Keratinocyte (primary cell): Measurements from ENCODE around the gene RIOK2.

Experiments
- EZH2 ChIP-seq: IDR thresholded peaks from one replicate; pipeline ENCODE4 v1.6.1; 2012; ENCODE audit warnings: inconsistent platforms, mild to moderate bottlenecking, low read length, moderate library complexity
- TF ChIP-seq, protein P1 (sequence below), 3 experiments: IDR thresholded peaks in 1 of 3; conservative IDR thresholded peaks in 1 of 3; optimal IDR thresholded peaks in 1 of 3; 2 replicates in 2 of 3; 3 replicates in 1 of 3; pipeline versions ENCODE3 to v1.5.1; 2011; ENCODE audit warnings: low read length in 3 of 3, mild to moderate bottlenecking in 3 of 3, moderate library complexity in 2 of 3, control low read depth in 1 of 3, inconsistent platforms in 1 of 3; ENCODE audit not compliant: insufficient read depth in 2 of 3; ENCODE audit errors: extremely low read depth in 1 of 3

DNA sequence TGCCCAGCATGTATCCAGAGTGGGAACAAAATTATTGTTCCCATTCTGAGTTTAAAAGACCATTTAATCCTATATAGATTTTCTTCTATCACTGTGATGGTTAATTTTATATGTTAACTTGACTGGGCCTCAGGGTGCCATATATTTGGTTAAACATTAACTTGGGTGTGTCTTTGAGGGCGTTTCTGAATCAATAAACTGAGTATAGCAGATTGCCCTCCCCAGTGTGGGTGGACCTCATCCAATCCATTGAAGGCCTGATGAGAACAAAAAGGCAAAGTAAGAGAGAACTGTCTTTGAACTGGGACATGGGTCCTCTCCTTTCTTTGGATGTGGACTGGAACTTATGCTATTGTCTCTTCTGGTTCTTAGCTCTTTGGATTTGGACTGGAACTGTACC is 17.3 kb downstream of the RIOK2 start:
- TF ChIP-seq, protein P1, sequence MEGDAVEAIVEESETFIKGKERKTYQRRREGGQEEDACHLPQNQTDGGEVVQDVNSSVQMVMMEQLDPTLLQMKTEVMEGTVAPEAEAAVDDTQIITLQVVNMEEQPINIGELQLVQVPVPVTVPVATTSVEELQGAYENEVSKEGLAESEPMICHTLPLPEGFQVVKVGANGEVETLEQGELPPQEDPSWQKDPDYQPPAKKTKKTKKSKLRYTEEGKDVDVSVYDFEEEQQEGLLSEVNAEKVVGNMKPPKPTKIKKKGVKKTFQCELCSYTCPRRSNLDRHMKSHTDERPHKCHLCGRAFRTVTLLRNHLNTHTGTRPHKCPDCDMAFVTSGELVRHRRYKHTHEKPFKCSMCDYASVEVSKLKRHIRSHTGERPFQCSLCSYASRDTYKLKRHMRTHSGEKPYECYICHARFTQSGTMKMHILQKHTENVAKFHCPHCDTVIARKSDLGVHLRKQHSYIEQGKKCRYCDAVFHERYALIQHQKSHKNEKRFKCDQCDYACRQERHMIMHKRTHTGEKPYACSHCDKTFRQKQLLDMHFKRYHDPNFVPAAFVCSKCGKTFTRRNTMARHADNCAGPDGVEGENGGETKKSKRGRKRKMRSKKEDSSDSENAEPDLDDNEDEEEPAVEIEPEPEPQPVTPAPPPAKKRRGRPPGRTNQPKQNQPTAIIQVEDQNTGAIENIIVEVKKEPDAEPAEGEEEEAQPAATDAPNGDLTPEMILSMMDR (optimal IDR thresholded peaks at IDR 0.05 in 1 of 3, IDR thresholded peaks at IDR 0.05 in 1 of 3, conservative IDR thresholded peaks at IDR 0.05 in 1 of 3; ENCODE audit: extremely low read depth in 1 of 3, insufficient read depth in 2 of 3, low read length in 3 of 3): no peak
- TF ChIP-seq EZH2: no peak
